ENCODE measurements around the gene PTGFRN. TPM values are rescaled to one million over a fixed set of nuclear protein-coding genes. Genes with fewer than 3 reads are reported as not detected.

The PTGFRN gene
- total and polyA plus RNA-seq, 2 of the 8 experiments (the other 6 are each of a cell fraction or from before 2014, with no cell fraction given), result 13.0 to 32.6 TPM

- WGBS, 2 experiments (ENCODE audit: extremely low coverage in 1 of 2, insufficient coverage in 1 of 2, insufficient read length in 1 of 2, insufficient replicate concordance in 2 of 2, low coverage in 1 of 2, low lambda C conversion rate in 2 of 2, missing lambda C conversion rate in 1 of 2), result 90% methylated on average over 6 of the region's 6 CpGs; no CpG with 5 or more reads in 1 of the 2 experiments
- Histone ChIP-seq H3K4me3 (ENCODE audit: extremely low read depth in 1 of 4, insufficient read depth in 2 of 4, low read depth in 3 of 4, low read length in 4 of 4) (no peak overlapping the region), H3K4ac (replicated peaks; ENCODE audit: insufficient read length, low read depth, low read length) (no peak overlapping the region), H3K36me3 (ENCODE audit: control insufficient read depth in 2 of 4, insufficient read depth in 4 of 4, low read length in 3 of 4) (peaks cover 0 to 4% (median 0%) of the 10 kb centered on the region in 4 experiments; a peak in 1 of 8 replicates), H2BK15ac (ENCODE audit: low read length) (no peak overlapping the region), H2AFZ (ENCODE audit: low read length) (no peak overlapping the region), H3K4me1 (replicated peaks in 1 of 4; ENCODE audit: control insufficient read depth in 3 of 4, insufficient read depth in 4 of 4, low read length in 3 of 4) (no peaks in the 10 kb centered on the region), H4K5ac (ENCODE audit: insufficient read length, low read depth, low read length) (no peak overlapping the region), H2BK5ac (ENCODE audit: low read depth, low read length) (no peak overlapping the region), H2BK120ac (replicated peaks; ENCODE audit: low read depth, low read length) (no peak overlapping the region), H3K56ac (replicated peaks; ENCODE audit: insufficient read length, low read depth, low read length) (no peak overlapping the region), H3K9ac (replicated peaks in 1 of 4; ENCODE audit: extremely low read depth in 1 of 4, low read depth in 3 of 4, low read length in 3 of 4) (no peak overlapping the region), H4K20me1 (replicated peaks in 1 of 2; ENCODE audit: control insufficient read depth in 1 of 2, insufficient read depth in 2 of 2, low read length in 2 of 2) (no peaks in the 10 kb centered on the region), H3K14ac (ENCODE audit: insufficient read length) (no peak overlapping the region), H2AK5ac (ENCODE audit: low read depth, low read length) (no peak overlapping the region), H3K9me3 (ENCODE audit: insufficient read depth in 2 of 2, low read depth in 1 of 2, low read length in 1 of 2) (no peaks in the 10 kb centered on the region), H3K27ac (ENCODE audit: low read depth, low read length) (no peak overlapping the region), H3K27me3 (replicated peaks in 1 of 4; ENCODE audit: control insufficient read depth in 3 of 4, extremely low read depth in 1 of 4, insufficient read depth in 3 of 4, low read length in 3 of 4) (no peaks in the 10 kb centered on the region), H4K8ac (ENCODE audit: extremely low read depth, insufficient read depth, low read length) (no peak overlapping the region), H3K79me1 (ENCODE audit: low read depth, low read length) (no peaks in the 10 kb centered on the region), H2BK12ac (ENCODE audit: low read depth, low read length) (no peak overlapping the region), H2BK20ac (ENCODE audit: low read length) (no peak overlapping the region), H3K4me2 (ENCODE audit: insufficient read depth in 1 of 2, low read depth in 2 of 2, low read length in 2 of 2) (no peak overlapping the region), H4K91ac (replicated peaks; ENCODE audit: insufficient read length, low read length) (no peak overlapping the region), H3K79me2 (ENCODE audit: control insufficient read depth in 1 of 2, insufficient read depth in 2 of 2, low read length in 2 of 2) (peaks cover 0 to 3% of the 10 kb centered on the region in 2 experiments; a peak in 1 of 4 replicates), H3K18ac (ENCODE audit: extremely low read depth, low read length) (no peak overlapping the region), H3K23me2 (ENCODE audit: low read depth, low read length) (no peaks in the 10 kb centered on the region; the same call in 1 of the 2 replicates), H3K23ac (ENCODE audit: insufficient read length) (no peak overlapping the region)
- CTCF ChIA-PET (ENCODE audit: partially characterized antibody), result no interaction called here
- DNase-seq (ENCODE audit: low read depth in 1 of 2, low spot score in 2 of 2), result no peak
- FAIRE-seq, result no peak
- POLR2A ChIA-PET (ENCODE audit: partially characterized antibody), result interaction anchor here (1.3 kb wide), 1 partner anchor 34 kb away, joined by 3 read pairs; the partner anchor contains the start of gene TTF2
- TF ChIP-seq BCL11A (IDR thresholded peaks at IDR 0.05; ENCODE audit: low read depth in 2 of 2, low read length in 2 of 2), result no peak
- no peak for TF ChIP-seq SIX5 (IDR thresholded peaks at IDR 0.05; ENCODE audit: low read depth, low read length)
- no peak for TF ChIP-seq EP300 (IDR thresholded peaks at IDR 0.05; ENCODE audit: borderline replicate concordance in 1 of 2, low read depth in 2 of 2, low read length in 2 of 2)
- TF ChIP-seq SRF (IDR thresholded peaks at IDR 0.05; ENCODE audit: low read depth, low read length), result no peak
- no peak for TF ChIP-seq RNF2 (IDR thresholded peaks at IDR 0.05; ENCODE audit: borderline replicate concordance, low read depth, low read length, missing control alignments, poor library complexity, severe bottlenecking)
- TF ChIP-seq KDM5A (IDR thresholded peaks at IDR 0.05; ENCODE audit: low read length), result no peak
- no peak for TF ChIP-seq SP1 (IDR thresholded peaks at IDR 0.05; ENCODE audit: low read depth, low read length)
- no peak for TF ChIP-seq RBBP5 (IDR thresholded peaks at IDR 0.05; ENCODE audit: borderline replicate concordance, low read depth, low read length)
- no peak for TF ChIP-seq TBP (IDR thresholded peaks at IDR 0.05; ENCODE audit: low read depth, low read length)
- no peak for TF ChIP-seq TAF7 (optimal IDR thresholded peaks at IDR 0.05; ENCODE audit: borderline replicate concordance, low read depth, low read length)
- TF ChIP-seq EZH2 (IDR thresholded peaks at IDR 0.05; ENCODE audit: low read depth, low read length, severe bottlenecking), result no peak
These were observed 116.6 kb downstream of the PTGFRN start for GRCh38 chr1:117026361-117026760.

Data from H1 (cell line).